Measurements from ENCODE around the gene GLS. TPM values are rescaled to one million over a fixed set of nuclear protein-coding genes. Genes with fewer than 3 reads are reported as not detected.

The GLS gene
- total RNA-seq, 3 donors from 2014 or later (not counting 1 experiment from before 2014, with no cell fraction given) = 279 to 322 (median 285) TPM

DNA sequence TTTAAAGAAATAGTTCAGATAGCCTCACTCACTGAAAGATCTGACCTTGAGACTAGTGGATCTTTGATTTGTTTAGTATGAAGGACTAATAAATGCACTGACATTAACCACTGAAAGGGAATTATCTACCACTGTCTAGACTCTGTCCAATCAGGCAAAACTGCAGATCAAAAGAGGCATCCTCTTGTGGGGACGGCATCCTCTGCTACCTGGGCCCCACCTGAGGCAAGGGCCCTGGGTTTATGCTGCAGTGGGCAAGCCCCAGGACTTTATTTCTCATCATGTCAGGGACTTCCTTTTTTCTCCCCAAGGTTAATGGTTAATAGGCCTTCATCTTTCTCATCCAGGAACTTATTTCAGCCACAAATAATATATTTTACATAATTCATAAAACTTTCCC, 101.1 kb downstream of the GLS start:
- DNase-seq (no peak), ATAC-seq (no peak)
- WGBS (ENCODE audit: insufficient coverage) = 79% methylated on average over 1 of the region's 1 CpG
- Mint-ChIP-seq H3K4me1 (peaks cover 0 to 6% of the 10 kb centered on the region in 2 donors), H3K4me3 (no peak overlapping the region), H3K27me3 (ENCODE audit: low read depth in 2 of 2) (no peaks in the 10 kb centered on the region), H3K27ac (peak overlapping the region; percentile 43 to 51), H3K36me3 (peaks cover 68% of the 10 kb centered on the region), H3K9me3 (no peaks in the 10 kb centered on the region)
- H3K36me3 ChIP-seq (ENCODE audit: control insufficient read depth, insufficient read depth, low read length) = peaks cover 100% of the 10 kb centered on the region
- H3K27ac ChIP-seq (ENCODE audit: low read length) = no peak overlapping the region
- no peak overlapping the region for H3K4me3 ChIP-seq (ENCODE audit: low read length)
- no peaks in the 10 kb centered on the region for H3K27me3 ChIP-seq (ENCODE audit: control insufficient read depth, insufficient read depth, low read length)
- H3K9me3 ChIP-seq (ENCODE audit: control insufficient read depth, insufficient read depth, low read length) = no peaks in the 10 kb centered on the region
- no peaks in the 10 kb centered on the region for H3K4me1 ChIP-seq (ENCODE audit: control insufficient read depth, insufficient read depth, low read length)
- TF ChIP-seq, protein P1, sequence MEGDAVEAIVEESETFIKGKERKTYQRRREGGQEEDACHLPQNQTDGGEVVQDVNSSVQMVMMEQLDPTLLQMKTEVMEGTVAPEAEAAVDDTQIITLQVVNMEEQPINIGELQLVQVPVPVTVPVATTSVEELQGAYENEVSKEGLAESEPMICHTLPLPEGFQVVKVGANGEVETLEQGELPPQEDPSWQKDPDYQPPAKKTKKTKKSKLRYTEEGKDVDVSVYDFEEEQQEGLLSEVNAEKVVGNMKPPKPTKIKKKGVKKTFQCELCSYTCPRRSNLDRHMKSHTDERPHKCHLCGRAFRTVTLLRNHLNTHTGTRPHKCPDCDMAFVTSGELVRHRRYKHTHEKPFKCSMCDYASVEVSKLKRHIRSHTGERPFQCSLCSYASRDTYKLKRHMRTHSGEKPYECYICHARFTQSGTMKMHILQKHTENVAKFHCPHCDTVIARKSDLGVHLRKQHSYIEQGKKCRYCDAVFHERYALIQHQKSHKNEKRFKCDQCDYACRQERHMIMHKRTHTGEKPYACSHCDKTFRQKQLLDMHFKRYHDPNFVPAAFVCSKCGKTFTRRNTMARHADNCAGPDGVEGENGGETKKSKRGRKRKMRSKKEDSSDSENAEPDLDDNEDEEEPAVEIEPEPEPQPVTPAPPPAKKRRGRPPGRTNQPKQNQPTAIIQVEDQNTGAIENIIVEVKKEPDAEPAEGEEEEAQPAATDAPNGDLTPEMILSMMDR (IDR thresholded peaks at IDR 0.05) = no peak
- intact Hi-C loops (cut with micrococcal nuclease) = no loop called here

DNA sequence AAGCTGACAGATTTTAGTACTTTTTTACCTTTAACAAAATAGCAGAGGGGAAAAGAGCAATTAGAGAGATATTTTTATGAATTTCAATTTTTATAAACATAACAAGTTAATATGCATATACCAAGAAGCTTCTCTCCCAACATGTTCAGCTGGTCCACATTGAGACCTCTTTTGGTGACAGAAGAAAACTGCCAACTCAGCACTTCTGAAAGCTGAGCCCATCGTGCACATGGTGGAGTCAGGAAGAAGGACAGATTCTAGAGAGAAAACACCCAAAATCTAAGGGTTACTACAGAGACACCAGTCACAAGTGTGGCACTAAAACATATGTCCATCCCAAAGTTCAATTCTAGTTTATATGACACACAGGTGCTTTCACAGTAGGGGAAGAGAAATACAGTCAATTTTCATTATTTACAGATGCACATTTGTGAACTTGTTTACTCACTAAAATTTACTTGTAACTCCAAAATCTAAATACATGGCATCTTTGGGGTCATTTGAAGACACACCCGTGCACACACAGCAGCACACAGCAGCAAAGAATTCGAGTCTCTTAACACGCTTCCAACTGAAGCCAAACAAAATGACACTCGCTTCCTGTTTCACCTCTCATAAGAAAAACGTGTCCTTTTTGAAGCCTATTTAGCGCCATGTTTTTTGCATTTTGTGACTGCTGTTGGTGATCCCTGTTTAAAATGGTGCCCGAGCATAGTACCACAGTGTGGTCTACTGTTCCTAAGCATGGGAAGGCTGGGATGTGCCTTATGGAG, 101.8 kb downstream of the GLS start:
- 91% methylated on average over 8 of the region's 8 CpGs for WGBS (ENCODE audit: insufficient coverage)
- H3K36me3 Mint-ChIP-seq = peaks cover 71% of the 10 kb centered on the region
- peaks cover 0 to 6% of the 10 kb centered on the region in 2 donors for H3K4me1 Mint-ChIP-seq
- Histone ChIP-seq H3K4me3 (ENCODE audit: low read length) (no peak overlapping the region), H3K27ac (ENCODE audit: low read length) (no peak overlapping the region), H3K9me3 (ENCODE audit: control insufficient read depth, insufficient read depth, low read length) (no peaks in the 10 kb centered on the region), H3K36me3 (ENCODE audit: control insufficient read depth, insufficient read depth, low read length) (peaks cover 100% of the 10 kb centered on the region), H3K4me1 (ENCODE audit: control insufficient read depth, insufficient read depth, low read length) (no peaks in the 10 kb centered on the region), H3K27me3 (ENCODE audit: control insufficient read depth, insufficient read depth, low read length) (no peaks in the 10 kb centered on the region)
- H3K9me3 Mint-ChIP-seq = no peaks in the 10 kb centered on the region
- peak overlapping the region in 1 of 2 donors; percentile 43 for H3K27ac Mint-ChIP-seq
- ATAC-seq (no peak), DNase-seq (peak in 1 of 2 donors; percentile 21)
- no peaks in the 10 kb centered on the region for H3K27me3 Mint-ChIP-seq (ENCODE audit: low read depth in 2 of 2)
- intact Hi-C loops (cut with micrococcal nuclease) = no loop called here
- no peak overlapping the region for H3K4me3 Mint-ChIP-seq
- TF ChIP-seq, protein P1 (IDR thresholded peaks at IDR 0.05) = no peak

DNA sequence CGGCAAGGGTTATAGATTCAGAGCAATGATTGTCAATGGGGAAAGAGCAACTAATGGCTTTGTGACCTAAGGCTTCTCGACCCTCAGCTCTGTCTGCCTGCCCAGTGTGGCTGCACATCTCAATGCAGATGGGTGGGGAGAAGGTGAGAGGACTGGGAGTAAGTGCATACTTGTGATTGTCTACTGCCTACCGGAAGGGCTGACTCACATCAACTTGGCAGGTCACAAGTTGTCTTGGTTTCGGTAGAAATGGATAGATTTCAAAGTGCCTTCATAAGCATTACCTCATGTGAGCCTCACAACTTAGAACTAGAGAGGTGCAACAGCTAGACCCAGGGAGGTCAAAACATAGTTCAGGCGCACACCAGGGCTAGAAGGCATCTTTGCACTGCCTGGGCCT, 104.0 kb downstream of the GLS start:
- DNase-seq = no peak
- Mint-ChIP-seq H3K4me1 (peaks cover 0 to 6% of the 10 kb centered on the region in 2 donors), H3K9me3 (no peaks in the 10 kb centered on the region), H3K36me3 (peaks cover 55% of the 10 kb centered on the region), H3K27me3 (ENCODE audit: low read depth in 2 of 2) (no peaks in the 10 kb centered on the region), H3K4me3 (no peak overlapping the region), H3K27ac (peak overlapping the region in 1 of 2 donors; percentile 63)
- H3K4me1 ChIP-seq (ENCODE audit: control insufficient read depth, insufficient read depth, low read length) = no peaks in the 10 kb centered on the region
- no peak overlapping the region for H3K27ac ChIP-seq (ENCODE audit: low read length)
- intact Hi-C loops (cut with micrococcal nuclease) = no loop called here
- WGBS (ENCODE audit: insufficient coverage) = 89% methylated on average over 5 of the region's 5 CpGs
- H3K4me3 ChIP-seq (ENCODE audit: low read length) = no peak overlapping the region
- H3K27me3 ChIP-seq (ENCODE audit: control insufficient read depth, insufficient read depth, low read length) = no peaks in the 10 kb centered on the region
- ATAC-seq = peak in 1 of 3 donors; percentile 41
- TF ChIP-seq, protein P1 (IDR thresholded peaks at IDR 0.05) = no peak
- peaks cover 98% of the 10 kb centered on the region for H3K36me3 ChIP-seq (ENCODE audit: control insufficient read depth, insufficient read depth, low read length)
- H3K9me3 ChIP-seq (ENCODE audit: control insufficient read depth, insufficient read depth, low read length) = no peaks in the 10 kb centered on the region
